Measurements from ENCODE around the gene SLC5A12.

The SLC5A12 gene

GRCh38 chr11:26620282-26621045 lies 101.4 kb downstream of the SLC5A12 start:
- peak overlapping the region; percentile 32 for H3K27ac ChIP-seq
- H3K27me3 ChIP-seq (replicated peaks): no peaks in the 10 kb centered on the region

GRCh38 chr11:26618441-26618840 lies 103.4 kb downstream of the SLC5A12 start:
- DNase-seq: no peak
- Histone ChIP-seq H3K27ac (no peak overlapping the region), H3K27me3 (replicated peaks) (no peaks in the 10 kb centered on the region), H3K4me3 (ENCODE audit: low read depth, low read length) (no peak overlapping the region), H3K36me3 (replicated peaks) (no peaks in the 10 kb centered on the region)
- in situ Hi-C loops (cut with HindIII; ENCODE audit: low pct_ligation_motif_present, low sequenced_read_pairs): no loop called here
- no peak for TF ChIP-seq CTCF (IDR thresholded peaks at IDR 0.05; ENCODE audit: low read depth, low read length, missing control alignments)

More at GRCh38 chr11:26620282-26621045, 101.4 kb downstream of the SLC5A12 start:
- DNase-seq: no peak
- no peak for TF ChIP-seq CTCF (IDR thresholded peaks at IDR 0.05; ENCODE audit: low read depth, low read length, missing control alignments)
- in situ Hi-C loops (cut with HindIII; ENCODE audit: low pct_ligation_motif_present, low sequenced_read_pairs): no loop called here
- Histone ChIP-seq H3K4me3 (ENCODE audit: low read depth, low read length) (no peak overlapping the region), H3K36me3 (replicated peaks) (no peaks in the 10 kb centered on the region)
